Activated T-helper 1 cell treated with Interleukin-2 at 50 U/mL for 16 hours (primary cell): ENCODE measurements around the gene ST3GAL3.
"Not testable (repeated sequence)": the region's sequence is repeated elsewhere in the genome, so short reads cannot be mapped to it uniquely, and the experiment has no call there.

Source experiments
- DNase-seq: peaks from one replicate; pipeline ENCODE4 v3.0.0-alpha.2; 2020; ENCODE audit warnings: low read depth

The ST3GAL3 gene

GRCh38 chr1:43822040-43822690, 114.8 kb downstream of the ST3GAL3 start:
- no peak for DNase-seq

- no peak for DNase-seq
Measured at GRCh38 chr1:43824795-43825194, 117.5 kb downstream of the ST3GAL3 start.

- DNase-seq, result no peak
Measured at GRCh38 chr1:43828574-43828973, 121.2 kb downstream of the ST3GAL3 start.

- no peak for DNase-seq
Measured at GRCh38 chr1:43830802-43831201, 123.5 kb downstream of the ST3GAL3 start.

GRCh38 chr1:43831851-43832250, 124.5 kb downstream of the ST3GAL3 start:
- DNase-seq, result no peak

- no peak for DNase-seq
Measured at GRCh38 chr1:43832255-43832654, 124.9 kb downstream of the ST3GAL3 start.

GRCh38 chr1:43832998-43833397, 125.7 kb downstream of the ST3GAL3 start:
- no peak for DNase-seq

GRCh38 chr1:43833902-43834279, 126.6 kb downstream of the ST3GAL3 start:
- not testable (repeated sequence) for DNase-seq

- no peak for DNase-seq
Measured at GRCh38 chr1:43834280-43835081, 127.1 kb downstream of the ST3GAL3 start.

- no peak for DNase-seq
Measured at GRCh38 chr1:43835082-43836021, 128.0 kb downstream of the ST3GAL3 start.

GRCh38 chr1:43836267-43836951, 129.1 kb downstream of the ST3GAL3 start:
- peak; percentile 40 for DNase-seq

- no peak for DNase-seq
Measured at GRCh38 chr1:43839056-43839455, 131.7 kb downstream of the ST3GAL3 start.

- no peak for DNase-seq
Measured at GRCh38 chr1:43841321-43842174, 134.2 kb downstream of the ST3GAL3 start.

- DNase-seq, result no peak
Measured at GRCh38 chr1:43842175-43842498, 134.8 kb downstream of the ST3GAL3 start.

- DNase-seq, result no peak
Measured at GRCh38 chr1:43843684-43844083, 136.3 kb downstream of the ST3GAL3 start.

GRCh38 chr1:43844114-43844513, 136.8 kb downstream of the ST3GAL3 start:
- DNase-seq, result no peak

- no peak for DNase-seq
Measured at GRCh38 chr1:43847290-43847689, 140.0 kb downstream of the ST3GAL3 start.

GRCh38 chr1:43847882-43848281, 140.5 kb downstream of the ST3GAL3 start:
- no peak for DNase-seq

- no peak for DNase-seq
Measured at GRCh38 chr1:43849670-43850069, 142.3 kb downstream of the ST3GAL3 start.

GRCh38 chr1:43850591-43851233, 143.4 kb downstream of the ST3GAL3 start:
- DNase-seq, result no peak
